NCI-H2196 (cell line): ENCODE data around the gene GPC6.

Experiments used
- DNase-seq: peaks from one replicate; lab custom pipeline; 2025; ENCODE audit not compliant: unreplicated experiment; lab: John Stamatoyannopoulos, UW

The GPC6 gene

GRCh38 chr13:93230261-93230855, 3.8 kb downstream of the GPC6 start:
- DNase-seq: no peak

- no peak for DNase-seq
Measured at GRCh38 chr13:93231867-93232266, 5.3 kb downstream of the GPC6 start.

DNA sequence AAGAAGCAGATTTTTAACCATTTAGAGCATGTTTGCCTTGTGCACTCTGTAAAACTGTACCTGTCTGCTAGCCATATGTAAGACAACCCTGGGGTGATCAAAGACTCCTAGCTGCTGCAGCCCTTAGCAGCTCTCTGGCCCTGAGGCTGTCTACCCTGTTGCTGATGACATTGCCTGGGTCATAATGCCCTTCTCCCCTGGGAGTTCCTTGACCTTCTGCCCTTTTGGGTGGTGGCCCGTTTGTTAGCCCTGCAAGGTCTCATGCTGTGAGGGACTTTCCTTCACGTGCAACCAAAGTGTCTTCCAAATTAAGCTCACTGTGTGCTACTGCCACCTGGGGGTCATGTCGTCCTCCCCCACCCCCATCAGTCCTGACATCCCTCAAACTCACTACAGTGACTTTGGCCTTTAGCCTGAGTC, 7.4 kb downstream of the GPC6 start:
- DNase-seq: no peak

GRCh38 chr13:93234459-93234858, 7.9 kb downstream of the GPC6 start:
- DNase-seq: no peak

GRCh38 chr13:93235258-93236015, 8.8 kb downstream of the GPC6 start:
- DNase-seq: no peak

DNA sequence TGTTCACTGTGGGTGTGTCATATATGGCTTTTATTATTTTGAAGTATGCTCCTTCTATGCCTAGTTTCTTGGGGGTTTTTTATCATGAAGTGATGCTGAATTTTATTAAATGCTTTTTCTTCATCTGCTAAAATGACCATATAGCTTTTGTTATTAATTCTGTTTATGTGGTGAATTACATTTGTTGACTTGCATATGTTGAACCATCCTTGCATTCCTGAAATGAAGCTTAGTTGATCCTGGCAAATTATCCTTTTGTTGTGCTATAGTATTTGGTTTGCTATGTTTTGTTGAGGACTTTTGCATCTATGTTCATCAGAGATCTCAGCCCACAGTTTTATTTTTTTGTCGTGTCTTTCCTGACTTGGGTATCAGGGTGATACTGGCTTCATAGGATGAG, 12.1 kb downstream of the GPC6 start:
- no peak for DNase-seq

DNA sequence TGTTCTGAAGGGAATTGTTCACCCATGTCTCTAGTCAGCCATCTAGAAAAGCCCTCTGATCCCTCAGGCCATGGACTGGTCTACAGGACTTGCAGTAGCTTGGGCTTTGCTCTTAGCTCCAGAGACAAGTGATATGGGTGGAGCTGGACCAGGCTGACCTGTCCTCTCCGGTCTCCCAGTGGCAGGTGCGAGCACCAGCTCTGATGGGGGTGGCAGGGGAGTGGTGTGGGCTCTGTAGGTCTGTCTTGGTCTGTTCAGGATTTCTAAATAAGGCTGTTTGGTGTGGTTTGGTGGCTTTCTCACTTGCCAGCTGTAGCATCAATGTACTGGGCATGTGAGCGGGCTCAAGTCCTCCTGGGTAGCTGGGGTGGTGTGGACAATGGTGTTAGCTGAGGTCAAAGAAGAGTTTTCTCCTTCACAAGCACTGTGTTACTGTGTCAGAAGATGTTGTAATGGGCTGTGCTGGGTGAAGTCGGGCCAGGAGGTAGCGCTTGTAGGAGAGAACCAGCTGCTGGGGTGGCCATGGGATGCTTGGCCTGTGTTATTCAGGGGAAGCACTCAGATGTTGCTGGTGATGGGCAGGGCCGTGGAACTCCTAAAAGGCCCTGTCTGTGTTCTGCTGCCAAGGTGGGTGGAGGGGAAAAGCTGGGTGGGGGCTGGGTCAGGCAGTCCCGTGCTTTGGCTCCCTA, 16.9 kb downstream of the GPC6 start:
- no peak for DNase-seq

DNA sequence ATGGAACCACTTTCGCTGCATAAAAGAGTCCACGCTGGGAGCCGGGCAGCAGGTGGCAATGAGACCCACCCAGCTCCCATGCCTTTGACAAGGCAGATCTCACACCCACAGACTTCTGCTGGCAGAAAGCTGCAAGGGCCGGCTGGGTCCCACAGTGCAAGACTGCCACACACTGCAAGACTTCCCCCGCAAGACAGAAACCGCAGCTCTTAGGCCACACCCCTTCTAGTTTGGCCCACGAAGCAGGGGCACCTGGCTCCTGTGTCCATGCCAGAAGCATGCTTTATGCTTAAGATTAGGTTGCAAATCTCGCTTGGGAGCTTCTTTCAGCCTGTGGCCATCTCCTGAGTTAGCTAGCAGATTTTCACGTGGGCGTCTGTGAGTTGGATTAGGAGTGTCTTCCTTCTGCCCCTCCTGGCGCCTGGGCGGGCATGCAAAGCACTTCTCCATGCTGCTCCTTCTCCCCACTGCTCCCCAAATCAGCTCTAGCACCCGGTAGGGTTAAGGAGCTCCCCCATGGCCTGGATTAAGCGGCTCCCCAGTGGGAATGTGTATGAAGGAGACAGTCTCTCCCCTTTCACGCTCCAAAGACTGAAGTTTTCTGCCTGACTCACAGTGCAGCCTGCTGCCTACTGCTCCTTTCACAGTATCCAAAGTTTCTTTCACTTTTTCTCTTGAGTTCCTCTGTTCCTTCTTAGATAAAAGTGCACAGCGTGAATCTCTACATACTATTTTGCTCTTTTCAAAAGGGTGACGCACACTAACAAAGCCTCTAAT, 17.7 kb downstream of the GPC6 start:
- no peak for DNase-seq

- no peak for DNase-seq
Measured at GRCh38 chr13:93244918-93245280, 18.3 kb downstream of the GPC6 start.

- no peak for DNase-seq
Measured at GRCh38 chr13:93246069-93246468, 19.5 kb downstream of the GPC6 start.

GRCh38 chr13:93248627-93249047, 22.0 kb downstream of the GPC6 start:
- DNase-seq: no peak

- DNase-seq: no peak
Measured at GRCh38 chr13:93249364-93250306, 23.0 kb downstream of the GPC6 start.

DNA sequence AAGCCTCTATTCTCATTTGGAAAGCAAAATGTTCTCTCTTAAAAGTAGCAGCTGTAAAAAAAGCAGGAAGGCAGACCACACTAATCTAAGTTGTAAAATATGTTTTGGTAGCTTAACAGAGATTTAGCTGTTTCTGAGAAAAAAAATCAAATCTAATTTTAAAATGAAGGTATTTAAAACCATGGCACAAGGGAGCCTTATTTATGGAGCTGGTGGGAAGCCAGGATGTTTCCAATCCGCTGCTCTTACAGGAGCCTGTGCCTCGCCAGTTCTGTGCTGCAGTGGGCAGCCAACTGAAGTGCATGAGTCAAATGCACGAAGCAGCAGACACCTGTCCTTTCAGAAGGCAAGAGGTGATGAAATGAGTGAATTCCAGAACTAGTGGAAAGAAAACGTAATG, 28.2 kb downstream of the GPC6 start:
- no peak for DNase-seq

GRCh38 chr13:93256998-93257397, 30.4 kb downstream of the GPC6 start:
- DNase-seq: no peak

DNA sequence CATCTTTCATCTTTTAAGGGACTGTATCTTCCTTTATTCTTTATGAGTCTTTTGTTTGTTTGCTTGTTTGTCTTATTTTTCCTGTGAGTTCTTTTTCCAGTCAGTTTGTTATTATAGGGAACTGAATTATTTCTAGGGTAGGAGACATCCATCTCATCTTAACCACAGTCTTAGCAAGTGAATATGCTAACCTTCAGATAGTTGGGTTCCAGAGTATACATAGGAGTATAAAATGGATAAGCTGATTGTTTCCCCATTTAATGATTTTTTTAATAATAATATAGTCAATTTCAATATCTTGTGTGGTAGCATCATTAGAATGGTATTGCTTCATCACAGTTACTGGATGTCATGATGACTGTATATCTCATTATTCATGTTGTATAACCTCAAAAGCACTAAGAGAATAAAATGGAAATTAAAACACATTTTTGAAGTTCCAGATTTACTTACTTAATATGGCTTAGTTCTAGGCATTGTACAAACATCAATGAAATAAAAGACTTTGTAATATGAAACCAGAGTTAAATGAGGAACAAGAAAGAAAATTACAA, 33.0 kb downstream of the GPC6 start:
- DNase-seq: no peak

DNA sequence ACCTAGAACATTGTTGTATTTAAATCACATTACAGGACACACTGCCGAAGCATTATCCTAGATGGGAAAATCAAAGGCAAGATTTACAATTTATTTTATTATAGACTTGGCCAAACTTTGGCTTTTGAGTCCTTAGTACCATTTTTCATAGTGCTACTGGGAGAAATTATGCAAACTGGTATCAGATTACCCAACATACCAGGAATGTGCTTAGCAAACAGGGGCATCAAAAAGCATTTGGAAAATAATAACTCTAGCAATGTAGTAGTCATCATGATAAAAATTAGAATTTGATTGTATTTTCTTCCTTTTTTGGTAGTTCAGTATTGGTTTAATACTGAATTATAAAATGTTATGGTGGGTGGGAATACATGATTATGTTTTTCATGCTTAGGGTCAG, 34.0 kb downstream of the GPC6 start:
- DNase-seq: no peak

- no peak for DNase-seq
Measured at GRCh38 chr13:93262729-93263345, 36.2 kb downstream of the GPC6 start.

DNA sequence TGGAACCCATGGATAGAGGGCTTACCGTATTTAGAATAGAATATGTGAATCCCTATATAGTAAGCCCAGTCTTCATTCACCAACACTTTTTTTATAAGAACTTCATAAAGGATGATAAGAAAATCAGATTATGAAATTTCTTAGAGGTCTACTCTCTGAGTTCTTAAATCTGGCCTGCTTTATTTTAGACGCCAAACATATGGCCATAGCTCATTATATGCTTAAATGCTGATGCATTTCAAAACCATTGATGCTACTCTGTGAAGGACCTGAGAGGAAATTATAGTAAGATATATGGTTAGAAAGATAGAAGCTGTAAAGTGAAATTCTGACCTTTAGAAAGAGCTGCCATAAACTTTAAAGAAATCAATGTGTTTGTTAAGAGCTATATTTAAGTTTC, 38.3 kb downstream of the GPC6 start:
- no peak for DNase-seq

DNA sequence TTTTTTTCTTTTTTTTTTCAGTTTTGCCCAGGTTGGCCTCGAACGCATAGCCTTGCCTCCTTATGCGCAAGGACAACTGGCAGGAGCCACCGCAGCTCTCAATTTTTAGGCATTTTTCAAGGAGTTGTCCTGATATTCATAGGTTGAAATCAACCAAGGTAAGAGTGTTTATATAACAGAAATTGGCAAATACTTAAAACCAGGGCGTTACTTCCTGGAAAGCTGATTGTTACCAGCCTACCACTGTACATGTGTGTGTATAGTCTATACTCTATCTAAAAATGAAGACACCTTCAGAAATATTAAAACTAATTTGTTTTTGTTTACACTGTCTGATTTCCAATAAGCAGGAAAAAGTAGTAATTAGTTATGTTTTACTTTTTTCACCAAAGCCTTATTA, 39.2 kb downstream of the GPC6 start:
- no peak for DNase-seq

DNA sequence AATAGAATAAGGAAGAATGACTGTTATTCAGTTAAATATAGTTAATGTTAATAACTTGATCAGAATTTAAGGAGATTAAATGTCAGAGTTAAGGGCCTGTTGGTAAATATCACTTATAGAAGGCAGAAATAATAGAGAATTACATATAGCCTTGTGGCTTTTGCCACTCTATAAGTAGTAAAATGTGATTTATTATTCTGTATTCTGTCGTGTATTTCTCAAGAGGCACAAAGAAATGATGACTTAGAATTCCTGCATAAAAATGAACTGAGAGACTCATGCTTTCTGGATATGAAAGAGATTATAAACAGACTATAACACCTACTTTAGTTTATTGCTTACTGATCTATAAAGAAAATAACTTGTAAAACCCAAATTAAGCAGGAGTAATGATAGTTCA, 40.1 kb downstream of the GPC6 start:
- no peak for DNase-seq
